Measurements from ENCODE around the gene GHDC.

Gene GHDC

DNA sequence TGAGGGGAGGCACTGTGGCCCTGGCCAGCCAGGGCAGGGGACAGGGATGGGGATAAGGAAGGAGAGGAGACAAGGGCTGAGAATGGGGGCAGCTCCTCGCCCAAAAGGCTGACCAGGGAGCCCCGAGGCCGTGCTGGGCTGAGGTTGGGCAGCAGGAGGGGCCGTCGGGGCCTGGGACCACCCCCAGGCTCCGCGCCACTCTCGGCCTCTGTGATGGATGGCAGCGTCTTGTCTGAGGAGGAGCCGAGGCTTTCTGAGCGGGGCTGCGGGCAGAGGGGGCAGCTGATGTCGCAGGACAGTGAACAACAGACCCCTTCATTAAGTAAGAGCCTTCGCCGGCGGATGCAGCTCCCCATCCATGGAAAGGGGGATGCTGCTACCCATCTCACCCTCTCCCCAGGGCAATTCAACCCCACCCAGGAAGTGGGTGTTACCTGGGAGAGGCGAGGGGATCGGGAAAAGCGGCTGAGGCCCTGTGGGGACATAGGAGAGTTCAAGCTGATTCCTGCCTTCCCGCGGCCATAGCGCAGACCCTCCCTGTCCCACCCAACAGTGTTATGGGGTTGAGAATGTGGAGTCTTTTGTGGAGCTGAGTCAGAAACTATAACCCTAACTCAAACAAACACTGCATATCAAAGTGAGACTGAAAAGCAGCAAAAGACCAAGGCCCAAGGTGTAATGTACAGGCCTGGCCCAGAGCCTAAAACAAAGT is 30.4 kb downstream of the GHDC start:
- Histone ChIP-seq H3K79me1 (ENCODE audit: low read depth, low read length) (peaks cover 5% of the 10 kb centered on the region), H2BK120ac (ENCODE audit: low read depth, low read length) (no peak overlapping the region), H3K9ac (ENCODE audit: low read depth, low read length, poor library complexity) (no peak overlapping the region), H3K18ac (ENCODE audit: low read length) (peak overlapping the region; percentile 60), H3K27ac (replicated peaks; ENCODE audit: low read length) (no peak overlapping the region), H3K4me1 (ENCODE audit: control insufficient read depth in 2 of 2, insufficient read depth in 1 of 2, low read depth in 1 of 2, low read length in 2 of 2) (peaks cover 3 to 13% of the 10 kb centered on the region in 2 donors), H3K36me3 (replicated peaks in 1 of 2; ENCODE audit: control insufficient read depth in 2 of 2, insufficient read depth in 2 of 2, low read length in 2 of 2) (no peaks in the 10 kb centered on the region), H2AFZ (ENCODE audit: low read length) (peak overlapping the region; percentile 54), H3K23ac (ENCODE audit: low read depth, low read length, poor library complexity) (peak overlapping the region; percentile 31), H3K4me3 (ENCODE audit: low read length in 2 of 2) (no peak overlapping the region), H3K9me3 (replicated peaks in 1 of 2; ENCODE audit: control insufficient read depth in 2 of 2, insufficient read depth in 1 of 2, low read depth in 1 of 2, low read length in 2 of 2) (peaks cover 0 to 1% of the 10 kb centered on the region in 2 donors), H4K91ac (ENCODE audit: low read depth, low read length, poor library complexity) (no peak overlapping the region), H3K4ac (ENCODE audit: low read length) (no peak overlapping the region), H3K4me2 (ENCODE audit: insufficient read depth, low read length, poor library complexity, severe bottlenecking) (no peak overlapping the region), H2AK5ac (ENCODE audit: low read depth, low read length) (peak overlapping the region; percentile 1), H4K8ac (ENCODE audit: low read depth, low read length) (no peak overlapping the region), H2BK15ac (ENCODE audit: low read length) (no peak overlapping the region), H3K27me3 (ENCODE audit: control insufficient read depth in 3 of 3, insufficient read depth in 3 of 3, low read depth in 1 of 3, low read length in 3 of 3) (peaks cover 0 to 9% (median 0%) of the 10 kb centered on the region in 3 experiments), H2BK5ac (ENCODE audit: low read length) (no peak overlapping the region), H3K14ac (ENCODE audit: low read length) (no peak overlapping the region), H2BK12ac (ENCODE audit: low read length) (no peak overlapping the region)
- no CpG with 5 or more reads among the region's 22 CpGs for WGBS, 2 donors (ENCODE audit: extremely low coverage in 2 of 2, insufficient read length in 2 of 2, insufficient replicate concordance in 1 of 2)
- DNase-seq (ENCODE audit: low spot score), result no peak

DNA sequence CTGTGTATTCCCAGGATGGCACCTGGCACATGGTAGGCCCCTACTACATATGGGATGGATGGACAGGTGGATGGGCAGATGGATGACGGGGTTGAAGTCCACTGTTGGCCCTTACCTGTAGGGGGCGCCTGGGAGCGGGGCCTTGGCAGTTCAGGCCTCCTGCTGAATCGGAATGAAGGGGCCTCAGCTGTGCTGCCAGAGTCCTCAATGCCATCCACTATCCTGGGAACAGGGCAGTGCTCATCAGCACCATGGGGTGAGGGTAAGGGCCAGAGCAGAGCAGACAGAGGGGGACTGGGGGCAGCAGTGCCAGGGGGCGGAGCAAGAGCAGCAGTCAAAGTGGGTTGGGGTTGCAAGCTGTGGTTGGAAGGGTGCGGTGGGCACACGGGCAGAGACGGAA is 31.2 kb downstream of the GHDC start:
- no peak overlapping the region for H4K91ac ChIP-seq (ENCODE audit: low read depth, low read length, poor library complexity)
- peak overlapping the region; percentile 30 for H3K9ac ChIP-seq (ENCODE audit: low read depth, low read length, poor library complexity)
- peak overlapping the region; percentile 1 for H2AK5ac ChIP-seq (ENCODE audit: low read depth, low read length)
- H2BK5ac ChIP-seq (ENCODE audit: low read length), result no peak overlapping the region
- no CpG with 5 or more reads among the region's 8 CpGs for WGBS, 2 donors (ENCODE audit: extremely low coverage in 2 of 2, insufficient read length in 2 of 2, insufficient replicate concordance in 1 of 2)
- peak overlapping the region; percentile 54 for H2AFZ ChIP-seq (ENCODE audit: low read length)
- H3K4ac ChIP-seq (ENCODE audit: low read length), result no peak overlapping the region
- peaks cover 0 to 1% of the 10 kb centered on the region in 2 donors for H3K9me3 ChIP-seq (replicated peaks in 1 of 2; ENCODE audit: control insufficient read depth in 2 of 2, insufficient read depth in 1 of 2, low read depth in 1 of 2, low read length in 2 of 2)
- H3K23ac ChIP-seq (ENCODE audit: low read depth, low read length, poor library complexity), result peak overlapping the region; percentile 6
- peaks cover 0 to 9% (median 0%) of the 10 kb centered on the region in 3 experiments for H3K27me3 ChIP-seq (ENCODE audit: control insufficient read depth in 3 of 3, insufficient read depth in 3 of 3, low read depth in 1 of 3, low read length in 3 of 3)
- no peak overlapping the region for H3K18ac ChIP-seq (ENCODE audit: low read length)
- peaks cover 3 to 13% of the 10 kb centered on the region in 2 donors for H3K4me1 ChIP-seq (ENCODE audit: control insufficient read depth in 2 of 2, insufficient read depth in 1 of 2, low read depth in 1 of 2, low read length in 2 of 2)
- H2BK120ac ChIP-seq (ENCODE audit: low read depth, low read length), result no peak overlapping the region
- H3K36me3 ChIP-seq (replicated peaks in 1 of 2; ENCODE audit: control insufficient read depth in 2 of 2, insufficient read depth in 2 of 2, low read length in 2 of 2), result no peaks in the 10 kb centered on the region
- H2BK12ac ChIP-seq (ENCODE audit: low read length), result no peak overlapping the region
- no peak overlapping the region for H3K4me2 ChIP-seq (ENCODE audit: insufficient read depth, low read length, poor library complexity, severe bottlenecking)
- H3K14ac ChIP-seq (ENCODE audit: low read length), result no peak overlapping the region
- H3K4me3 ChIP-seq (ENCODE audit: low read length in 2 of 2), result no peak overlapping the region
- DNase-seq (ENCODE audit: low spot score), result no peak
- no peak overlapping the region for H3K27ac ChIP-seq (replicated peaks; ENCODE audit: low read length)
- H3K79me1 ChIP-seq (ENCODE audit: low read depth, low read length), result peaks cover 5% of the 10 kb centered on the region
- H4K8ac ChIP-seq (ENCODE audit: low read depth, low read length), result no peak overlapping the region
- H2BK15ac ChIP-seq (ENCODE audit: low read length), result no peak overlapping the region

DNA sequence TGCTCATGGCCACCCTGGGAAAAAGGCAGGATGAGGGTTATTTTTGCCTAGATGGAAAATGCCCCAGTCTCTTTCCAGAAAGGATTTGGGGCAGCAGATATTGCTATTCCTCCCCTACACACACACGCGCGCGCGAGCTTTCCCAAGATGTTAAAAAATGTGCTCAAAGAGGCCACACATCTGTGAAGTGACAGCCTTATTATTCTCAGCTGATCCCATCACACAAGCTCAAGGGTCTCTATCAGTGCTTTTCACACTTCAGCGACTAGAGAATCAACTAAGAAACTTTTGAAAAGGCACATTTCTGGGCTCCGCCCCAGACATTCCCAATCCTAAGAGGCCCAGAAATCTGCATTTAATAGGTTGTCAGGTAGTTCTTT is 33.8 kb downstream of the GHDC start:
- Histone ChIP-seq H2BK120ac (ENCODE audit: low read depth, low read length) (no peak overlapping the region), H2BK15ac (ENCODE audit: low read length) (no peak overlapping the region), H4K8ac (ENCODE audit: low read depth, low read length) (no peak overlapping the region), H3K9ac (ENCODE audit: low read depth, low read length, poor library complexity) (no peak overlapping the region), H3K79me1 (ENCODE audit: low read depth, low read length) (peaks cover 4% of the 10 kb centered on the region), H2BK5ac (ENCODE audit: low read length) (no peak overlapping the region), H3K4me3 (ENCODE audit: low read length in 2 of 2) (no peak overlapping the region), H3K4me2 (ENCODE audit: insufficient read depth, low read length, poor library complexity, severe bottlenecking) (no peak overlapping the region), H2AK5ac (ENCODE audit: low read depth, low read length) (no peak overlapping the region), H3K23ac (ENCODE audit: low read depth, low read length, poor library complexity) (no peak overlapping the region), H3K14ac (ENCODE audit: low read length) (no peak overlapping the region), H2BK12ac (ENCODE audit: low read length) (no peak overlapping the region), H3K27ac (replicated peaks; ENCODE audit: low read length) (no peak overlapping the region), H3K18ac (ENCODE audit: low read length) (no peak overlapping the region), H3K9me3 (replicated peaks in 1 of 2; ENCODE audit: control insufficient read depth in 2 of 2, insufficient read depth in 1 of 2, low read depth in 1 of 2, low read length in 2 of 2) (no peaks in the 10 kb centered on the region), H3K36me3 (replicated peaks in 1 of 2; ENCODE audit: control insufficient read depth in 2 of 2, insufficient read depth in 2 of 2, low read length in 2 of 2) (no peaks in the 10 kb centered on the region), H3K27me3 (ENCODE audit: control insufficient read depth in 3 of 3, insufficient read depth in 3 of 3, low read depth in 1 of 3, low read length in 3 of 3) (peaks cover 0 to 5% (median 0%) of the 10 kb centered on the region in 3 experiments), H2AFZ (ENCODE audit: low read length) (peak overlapping the region; percentile 60), H3K4me1 (ENCODE audit: control insufficient read depth in 2 of 2, insufficient read depth in 1 of 2, low read depth in 1 of 2, low read length in 2 of 2) (peaks cover 2 to 13% of the 10 kb centered on the region in 2 donors), H3K4ac (ENCODE audit: low read length) (no peak overlapping the region), H4K91ac (ENCODE audit: low read depth, low read length, poor library complexity) (no peak overlapping the region)
- WGBS, 2 donors (ENCODE audit: extremely low coverage in 2 of 2, insufficient read length in 2 of 2, insufficient replicate concordance in 1 of 2), result no CpG with 5 or more reads among the region's 7 CpGs
- DNase-seq (ENCODE audit: low spot score), result no peak

DNA sequence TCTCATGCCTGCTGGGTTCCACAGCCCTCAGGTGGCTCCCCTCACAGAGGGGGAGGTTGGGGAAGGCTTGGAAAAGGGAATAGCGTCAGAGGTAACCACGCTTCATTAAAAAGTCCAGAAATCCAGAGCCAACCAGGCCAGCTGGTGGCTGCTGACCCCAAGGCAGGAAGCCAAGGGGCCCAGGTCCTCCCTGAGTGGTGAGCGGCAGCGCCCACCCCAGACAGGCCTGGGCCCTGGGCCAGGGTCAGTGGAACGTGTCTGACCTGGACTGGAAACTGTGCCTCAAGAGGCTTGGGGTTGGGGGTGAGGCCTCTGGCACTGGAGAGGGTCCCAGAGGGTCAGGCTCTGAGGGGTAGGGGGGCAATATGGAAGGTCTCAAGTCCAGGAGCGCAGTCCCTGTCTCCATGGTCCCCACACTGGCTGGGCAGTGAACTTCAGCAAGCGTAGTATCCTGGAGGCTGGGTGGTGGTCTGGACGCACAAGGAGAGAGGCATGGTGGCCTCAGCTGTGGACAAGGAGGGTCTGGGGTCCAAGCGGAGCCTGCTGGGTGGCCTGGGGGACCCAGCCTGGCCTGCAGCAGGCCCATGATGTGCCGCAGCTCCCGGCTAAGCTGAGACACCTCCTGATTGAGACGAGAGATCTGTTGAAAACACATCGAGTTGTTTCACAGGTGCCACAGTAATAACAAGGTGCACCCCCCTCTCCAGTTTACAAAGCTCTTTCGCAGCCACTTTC is 34.3 kb downstream of the GHDC start:
- Histone ChIP-seq H2BK120ac (ENCODE audit: low read depth, low read length) (no peak overlapping the region), H3K27ac (replicated peaks; ENCODE audit: low read length) (no peak overlapping the region), H2AK5ac (ENCODE audit: low read depth, low read length) (peak overlapping the region; percentile 3), H3K79me1 (ENCODE audit: low read depth, low read length) (peaks cover 2% of the 10 kb centered on the region), H3K14ac (ENCODE audit: low read length) (no peak overlapping the region), H3K4me2 (ENCODE audit: insufficient read depth, low read length, poor library complexity, severe bottlenecking) (no peak overlapping the region), H4K8ac (ENCODE audit: low read depth, low read length) (no peak overlapping the region), H3K4me3 (ENCODE audit: low read length in 2 of 2) (no peak overlapping the region), H2AFZ (ENCODE audit: low read length) (peak overlapping the region; percentile 60), H3K9me3 (replicated peaks in 1 of 2; ENCODE audit: control insufficient read depth in 2 of 2, insufficient read depth in 1 of 2, low read depth in 1 of 2, low read length in 2 of 2) (no peaks in the 10 kb centered on the region), H3K36me3 (replicated peaks in 1 of 2; ENCODE audit: control insufficient read depth in 2 of 2, insufficient read depth in 2 of 2, low read length in 2 of 2) (no peaks in the 10 kb centered on the region), H2BK5ac (ENCODE audit: low read length) (no peak overlapping the region), H2BK12ac (ENCODE audit: low read length) (peak overlapping the region; percentile 41), H3K4me1 (ENCODE audit: control insufficient read depth in 2 of 2, insufficient read depth in 1 of 2, low read depth in 1 of 2, low read length in 2 of 2) (peaks cover 4 to 13% of the 10 kb centered on the region in 2 donors), H3K23ac (ENCODE audit: low read depth, low read length, poor library complexity) (peak overlapping the region; percentile 43), H4K91ac (ENCODE audit: low read depth, low read length, poor library complexity) (no peak overlapping the region), H2BK15ac (ENCODE audit: low read length) (peak overlapping the region; percentile 58), H3K4ac (ENCODE audit: low read length) (no peak overlapping the region), H3K18ac (ENCODE audit: low read length) (peak overlapping the region; percentile 64), H3K27me3 (ENCODE audit: control insufficient read depth in 3 of 3, insufficient read depth in 3 of 3, low read depth in 1 of 3, low read length in 3 of 3) (peaks cover 0 to 5% (median 0%) of the 10 kb centered on the region in 3 experiments), H3K9ac (ENCODE audit: low read depth, low read length, poor library complexity) (no peak overlapping the region)
- DNase-seq (ENCODE audit: low spot score), result no peak
- WGBS, 2 donors (ENCODE audit: extremely low coverage in 2 of 2, insufficient read length in 2 of 2, insufficient replicate concordance in 1 of 2), result no CpG with 5 or more reads among the region's 14 CpGs
